CD4-positive, alpha-beta T cell treated with Interleukin-6 at 100 ng/mL for 8 hours (primary cell): ENCODE results near the gene TPSG1.
"Not testable (repeated sequence)": the region's sequence is repeated elsewhere in the genome, so short reads cannot be mapped to it uniquely, and the experiment has no call there.

Source experiments
- DNase-seq: peaks from one replicate; pipeline ENCODE4 v3.0.0-alpha.2; 2020; ENCODE audit warnings: mixed read lengths, low spot score

The TPSG1 gene

DNA sequence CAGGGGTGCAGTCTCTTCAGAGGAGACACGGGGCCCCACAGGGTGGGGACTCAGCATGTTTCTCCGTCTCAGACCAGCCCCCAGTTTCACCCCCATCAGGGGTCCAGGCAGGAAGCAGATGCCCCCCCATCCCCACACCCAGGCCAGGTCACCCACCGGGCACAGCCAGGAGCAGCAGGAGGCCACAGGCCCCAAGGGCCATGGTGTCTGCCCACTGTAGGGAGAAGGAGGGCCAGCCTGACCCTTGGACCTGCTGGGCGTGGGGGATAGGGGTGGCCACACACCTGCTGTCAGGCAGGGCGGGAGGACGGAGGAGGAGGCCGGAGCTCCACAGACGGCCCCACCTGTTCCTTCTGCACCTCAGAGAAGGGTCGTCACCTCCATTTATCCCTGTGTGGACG lies at the start of gene TPSG1:
TPSG1 (minus strand) TSS at position 218 of the 401 bp plus-strand sequence; CDS start at position 202, 16 bp downstream.
- no peak for DNase-seq

DNA sequence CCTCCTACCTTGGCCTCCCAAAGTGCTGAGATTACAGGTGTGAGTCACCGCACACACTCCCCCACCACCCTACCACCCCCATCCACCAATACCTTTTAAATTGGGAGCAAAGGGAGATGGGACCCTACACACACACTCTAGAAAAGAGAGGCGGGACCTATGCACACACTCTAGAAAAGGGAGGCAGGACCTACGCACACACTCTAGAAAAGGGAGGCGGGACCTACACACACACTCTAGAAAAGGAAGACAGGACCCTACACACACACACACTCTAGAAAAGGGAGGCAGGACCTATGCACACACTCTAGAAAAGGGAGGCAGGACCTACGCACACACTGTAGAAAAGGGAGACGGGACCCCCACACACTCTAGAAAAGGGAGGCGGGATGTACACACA lies 49.7 kb upstream of the TPSG1 start:
- DNase-seq, result no peak

DNA sequence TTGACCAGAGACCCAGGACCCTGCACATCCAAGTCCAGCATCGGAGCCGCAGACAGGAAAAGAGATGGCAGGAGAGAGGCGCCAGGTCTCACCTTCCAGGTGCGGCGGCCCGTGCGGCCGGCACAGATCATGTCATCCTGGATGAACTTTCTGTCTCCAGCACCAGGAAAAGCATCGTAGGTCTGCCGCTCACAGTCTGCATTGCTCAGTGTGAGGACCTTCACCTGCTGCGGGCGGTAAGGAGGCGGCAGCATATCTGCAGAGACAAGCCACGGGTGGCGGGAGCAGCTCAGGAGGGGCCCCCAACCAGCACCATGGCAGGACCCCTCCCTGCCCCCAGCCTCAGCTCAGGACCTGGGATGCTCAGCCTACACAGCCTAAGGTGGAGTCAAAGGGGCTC lies 48.7 kb upstream of the TPSG1 start:
- DNase-seq, result no peak

DNA sequence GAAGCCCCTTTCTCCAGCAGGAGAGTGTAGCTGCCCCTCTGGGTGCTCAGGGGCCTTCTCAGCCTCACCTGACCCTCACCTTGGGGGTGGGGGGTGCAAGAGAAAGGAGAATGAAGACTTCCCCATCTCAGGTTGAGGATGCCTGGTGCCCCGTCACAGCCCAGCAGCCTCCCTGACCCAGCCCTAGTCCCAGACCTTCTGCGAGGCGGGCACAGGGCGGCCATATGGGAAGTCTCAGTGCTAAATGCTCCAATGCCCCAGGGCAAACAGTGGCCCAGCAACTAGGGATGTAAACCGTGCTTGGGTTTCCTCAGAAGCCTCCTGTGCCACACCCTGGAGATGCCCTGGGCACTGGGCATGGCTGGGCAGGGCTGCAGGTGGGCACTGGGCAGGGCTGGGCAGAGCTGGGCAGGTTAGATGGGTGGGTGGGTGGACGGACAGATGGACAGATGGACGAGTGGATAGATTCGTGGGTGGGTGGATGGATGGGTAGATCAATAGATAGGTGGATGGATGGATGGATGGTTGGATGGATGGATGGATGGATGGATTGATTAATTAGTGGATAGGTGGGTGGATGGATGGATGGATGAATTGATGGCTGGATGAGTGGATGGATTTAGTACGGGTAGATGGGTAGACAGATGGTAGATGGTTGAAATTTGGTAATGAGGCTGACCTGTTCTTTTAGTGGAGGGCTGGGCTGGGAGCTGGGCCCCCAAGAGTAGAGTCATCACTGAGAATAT lies 47.6 kb upstream of the TPSG1 start:
- DNase-seq, result no peak

GRCh38 chr16:1271724-1272413 lies 46.8 kb upstream of the TPSG1 start:
- not testable (repeated sequence) for DNase-seq

DNA sequence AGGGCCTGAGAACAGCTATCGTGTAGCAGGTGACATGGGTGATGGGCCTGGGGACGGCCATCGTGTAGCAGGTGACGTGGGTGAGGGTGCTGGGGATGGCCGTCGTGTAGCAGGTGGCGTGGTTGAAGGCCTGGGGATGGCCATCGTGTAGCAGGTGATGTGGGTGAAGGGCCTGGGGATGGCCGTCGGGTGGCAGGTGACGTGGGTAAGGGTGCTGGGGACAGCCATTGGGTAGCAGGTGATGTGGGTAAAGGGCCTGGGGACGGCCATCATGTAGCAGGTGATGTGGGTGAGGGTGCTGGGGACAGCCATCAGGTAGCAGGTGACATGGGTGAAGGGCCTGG lies 46.3 kb upstream of the TPSG1 start:
- no peak for DNase-seq

DNA sequence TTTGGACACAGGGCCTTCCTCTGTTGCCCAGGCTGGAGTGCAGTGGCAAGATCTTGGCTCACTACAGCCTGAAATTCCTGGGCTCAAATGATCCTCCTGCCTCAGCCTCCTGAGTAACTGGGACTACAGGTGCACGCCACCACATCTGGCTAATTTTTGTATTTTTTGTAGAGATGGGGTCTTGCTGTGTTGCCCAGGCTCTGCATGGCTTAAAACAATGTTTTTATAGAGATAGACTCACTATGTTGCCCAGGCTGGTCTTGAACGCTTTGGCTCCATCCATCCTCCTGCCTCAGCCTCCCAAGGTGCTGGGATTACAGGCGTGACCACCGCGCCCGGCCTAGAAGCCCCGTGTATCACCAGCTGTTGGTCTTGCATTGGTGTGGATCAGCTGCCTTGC lies 44.4 kb upstream of the TPSG1 start:
- DNase-seq, result not testable (repeated sequence)

DNA sequence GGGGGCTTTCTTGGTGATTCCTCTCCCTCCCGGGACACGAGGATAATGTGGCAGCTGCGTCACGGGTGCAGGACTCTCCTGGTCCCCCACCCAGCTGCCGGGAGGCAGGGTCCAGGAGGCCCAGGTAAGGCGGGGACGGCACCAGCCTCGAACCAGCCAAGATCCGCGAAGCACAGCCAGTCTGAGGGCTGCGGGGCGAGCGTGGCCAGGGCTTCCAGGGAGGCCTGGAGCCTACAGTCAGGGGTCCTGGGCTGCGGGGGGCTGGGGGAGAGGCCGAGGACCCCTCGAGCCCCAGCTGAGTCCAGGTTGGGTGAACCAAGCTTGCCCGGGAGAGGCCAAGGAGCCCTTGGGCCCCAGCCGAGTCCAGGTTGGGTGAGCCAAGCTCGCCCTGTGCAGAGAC lies 40.8 kb upstream of the TPSG1 start:
- no peak for DNase-seq

DNA sequence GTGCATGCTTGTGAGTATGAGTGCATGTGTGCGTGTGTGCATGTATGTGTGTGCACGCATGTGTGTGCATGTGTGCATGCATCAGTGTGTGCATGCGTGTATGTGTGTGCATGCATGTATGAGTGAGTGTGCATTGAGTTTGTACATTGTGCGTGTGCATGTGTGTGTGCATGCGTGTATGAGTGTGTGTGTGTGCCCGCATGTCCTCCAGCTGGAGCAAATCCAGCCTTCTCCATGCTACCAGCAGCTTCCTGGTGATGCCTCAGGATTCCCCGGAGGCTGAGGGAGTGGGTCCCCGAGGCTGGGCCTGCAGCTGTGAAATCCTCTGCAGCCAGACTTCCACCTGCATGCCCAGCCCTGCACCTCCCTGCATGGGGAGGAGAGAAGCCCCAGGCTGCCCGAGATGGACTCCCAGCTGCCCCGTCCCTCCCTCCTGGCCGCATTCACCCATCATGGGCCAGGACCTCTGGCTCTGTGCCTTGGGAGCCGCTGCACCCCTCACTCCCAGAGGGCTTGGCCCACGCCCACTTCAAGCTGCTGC lies 40.1 kb upstream of the TPSG1 start:
- DNase-seq, result no peak

- DNase-seq, result no peak
Observed at GRCh38 chr16:1264345-1265089, 39.4 kb upstream of the TPSG1 start.

DNA sequence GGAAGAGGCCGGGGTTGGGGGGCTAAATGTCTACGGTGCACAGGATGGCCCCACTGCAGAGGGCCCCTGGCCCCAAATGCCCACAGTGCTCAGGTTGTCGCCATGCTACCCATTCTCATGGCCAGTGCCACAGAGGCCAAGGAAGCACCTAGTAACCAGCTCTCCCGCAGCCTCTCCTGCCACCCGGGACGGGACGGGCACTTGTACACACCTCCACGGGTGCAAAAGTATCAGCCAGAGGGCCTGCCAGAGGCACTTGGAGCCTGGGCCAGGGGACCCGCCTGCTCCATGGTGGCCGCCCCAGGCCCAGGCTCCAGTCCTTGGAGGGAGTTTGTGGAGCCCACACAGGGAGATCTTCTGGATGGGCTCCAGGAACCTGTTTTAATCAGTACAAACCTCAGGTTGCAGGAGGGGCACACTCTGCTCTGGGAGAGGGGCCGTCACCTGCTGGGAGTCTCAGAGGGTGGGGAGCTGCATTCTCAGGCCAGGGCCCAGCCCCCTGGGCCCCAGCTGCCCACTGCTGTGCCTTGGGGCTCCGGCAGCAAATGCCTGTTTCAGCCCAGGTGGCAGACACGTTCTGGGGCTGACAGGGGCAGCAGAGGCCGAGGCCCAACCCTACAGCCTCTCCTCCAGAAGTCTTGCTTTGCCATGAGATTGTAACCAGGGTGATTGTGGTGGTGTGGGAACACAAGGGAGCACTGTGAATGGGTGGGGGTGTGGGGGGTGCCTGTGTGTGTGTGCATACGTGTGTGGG lies 38.7 kb upstream of the TPSG1 start:
- DNase-seq, result no peak

- no peak for DNase-seq
Observed at GRCh38 chr16:1262846-1263221, 37.8 kb upstream of the TPSG1 start.

DNA sequence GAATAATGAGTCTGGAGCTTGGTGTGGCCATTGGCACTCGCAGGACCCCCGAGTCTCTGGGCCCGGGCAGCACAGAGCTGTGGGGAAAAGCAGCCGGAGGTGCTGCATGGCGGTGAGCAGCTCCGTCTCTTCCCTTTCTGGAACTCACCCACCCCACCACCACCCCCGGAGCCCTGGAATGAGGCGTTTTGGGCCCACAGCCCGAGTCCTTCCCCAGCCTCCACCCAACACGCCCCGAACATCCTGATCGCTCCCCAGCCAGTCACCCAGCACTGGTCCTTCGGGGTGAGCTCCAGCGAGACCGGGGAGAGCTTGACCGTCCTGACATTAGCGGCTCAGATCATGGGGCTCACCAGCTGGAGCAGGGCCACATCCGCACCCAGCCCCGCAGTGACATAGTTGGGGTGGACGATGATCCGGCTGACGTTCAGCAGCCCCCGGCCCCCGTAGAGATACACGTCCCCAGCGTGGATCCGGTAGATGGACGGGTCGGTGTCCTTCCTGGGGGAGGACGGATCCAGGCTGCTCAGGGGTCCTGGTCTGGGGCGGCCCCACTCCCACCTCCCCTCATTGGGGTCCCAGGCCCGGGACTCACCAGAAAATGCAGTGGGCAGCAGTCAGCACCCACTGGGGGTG lies 37.3 kb upstream of the TPSG1 start:
- DNase-seq, result no peak

DNA sequence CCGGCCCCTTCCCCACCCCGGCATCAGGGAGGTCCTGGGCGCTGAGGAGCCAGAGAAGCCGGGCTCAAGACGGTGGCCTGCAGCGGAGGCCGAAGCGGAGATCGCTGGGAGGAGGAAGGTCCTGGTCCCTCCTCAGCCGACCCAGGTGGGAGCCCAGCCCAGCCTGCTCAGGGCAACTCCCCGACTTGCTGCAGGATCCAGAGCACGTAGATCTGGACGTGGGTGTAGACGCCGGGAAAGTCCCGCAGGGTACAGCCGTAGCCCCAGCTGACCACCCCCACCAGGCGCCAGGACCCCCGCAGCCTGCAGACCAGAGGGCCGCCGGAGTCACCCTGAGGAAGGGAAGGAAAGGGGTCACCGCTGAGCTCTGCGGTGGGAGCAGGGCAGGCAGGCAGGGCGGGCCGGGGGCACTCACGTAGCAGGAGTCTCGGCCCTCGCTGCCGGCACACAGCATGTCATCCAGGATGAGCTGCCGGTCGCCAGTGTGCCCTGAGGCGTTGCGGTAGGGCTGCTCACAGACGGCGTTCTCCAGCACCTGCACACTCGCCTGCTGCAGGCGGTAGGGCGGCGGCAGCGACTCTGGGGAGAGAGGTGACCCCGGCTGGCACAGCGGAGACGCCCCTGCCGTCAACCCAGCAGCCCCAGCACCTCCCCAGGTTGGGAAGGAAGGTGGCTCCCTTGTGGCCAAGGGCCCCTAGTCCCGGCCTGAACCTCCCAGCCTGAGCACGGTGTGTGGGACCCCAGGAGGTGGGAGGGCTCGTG lies 36.2 kb upstream of the TPSG1 start:
- no peak for DNase-seq

- DNase-seq, result no peak
Observed at GRCh38 chr16:1260101-1260680, 35.1 kb upstream of the TPSG1 start.

DNA sequence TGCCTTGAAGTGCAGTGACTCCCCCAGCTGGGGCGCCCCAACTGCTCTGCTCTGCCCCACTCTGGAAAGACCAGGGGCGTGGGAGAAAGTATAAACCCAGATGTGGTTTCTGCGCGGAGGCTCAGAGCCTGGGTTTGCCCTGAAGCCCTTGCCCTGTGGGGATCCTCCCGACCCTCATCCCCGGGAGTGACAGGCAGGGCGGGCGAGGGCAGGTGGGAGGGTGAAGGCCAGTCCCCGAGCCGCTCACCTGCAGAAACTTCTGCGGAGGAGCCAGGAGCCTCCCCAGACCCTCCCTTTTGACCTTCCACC lies 34.6 kb upstream of the TPSG1 start:
- DNase-seq, result no peak

DNA sequence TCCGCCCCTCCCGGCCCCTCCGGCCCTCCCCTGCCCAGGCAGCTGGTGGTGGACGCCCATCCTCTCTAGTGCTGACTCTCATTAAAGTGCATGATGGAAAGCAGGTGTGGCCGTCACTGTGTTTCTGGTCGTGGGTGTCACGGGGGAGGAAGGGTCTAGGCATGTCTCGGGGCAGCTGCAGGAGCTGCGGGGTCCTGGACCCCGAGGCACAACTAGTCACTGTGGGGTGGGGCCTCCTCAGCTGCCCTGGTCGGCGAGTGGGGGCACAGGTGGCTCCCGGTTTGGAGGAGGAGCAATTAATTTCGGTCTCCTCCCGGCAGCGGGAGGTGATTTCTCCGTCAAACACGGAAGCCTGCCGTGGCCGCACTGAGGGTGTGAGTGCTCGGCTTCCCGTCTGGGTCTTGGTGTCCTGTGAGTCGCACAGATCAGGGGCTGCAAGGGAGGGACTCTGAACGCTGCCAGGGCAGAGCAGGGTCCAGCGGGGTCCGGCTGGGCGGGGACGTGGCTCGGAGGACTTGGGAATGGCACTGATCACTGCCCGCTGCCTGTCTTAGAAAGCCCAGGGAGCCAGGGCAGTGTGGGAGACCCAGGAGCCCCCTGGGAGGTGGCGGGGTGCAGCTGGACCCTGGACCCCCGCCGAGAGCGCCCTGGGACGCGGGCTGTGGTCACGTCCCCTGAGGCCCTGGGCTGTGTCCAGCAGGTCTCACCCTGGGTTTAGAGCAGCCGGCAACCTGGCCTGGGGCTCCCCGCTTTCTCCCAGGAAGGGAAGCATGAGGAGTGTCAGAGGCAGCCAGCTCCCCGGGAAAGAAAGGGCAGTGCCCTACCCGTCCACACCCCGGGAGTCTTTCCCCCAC lies 34.1 kb upstream of the TPSG1 start:
- no peak for DNase-seq

DNA sequence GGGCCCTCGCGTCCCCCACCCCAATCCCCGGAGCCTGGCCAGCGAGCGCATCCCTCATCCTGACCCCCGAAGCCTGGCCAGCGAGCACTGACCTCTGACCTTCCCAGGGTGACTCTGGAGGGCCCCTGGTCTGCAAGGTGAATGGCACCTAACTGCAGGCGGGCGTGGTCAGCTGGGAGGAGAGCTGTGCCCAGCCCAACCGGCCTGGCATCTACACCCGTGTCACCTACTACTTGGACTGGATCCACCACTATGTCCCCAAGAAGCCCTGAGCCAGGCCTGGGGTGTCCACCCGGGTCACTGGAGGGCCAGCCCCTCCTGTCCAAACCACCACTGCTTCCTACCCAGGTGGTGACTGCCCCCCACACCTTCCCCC lies 33.1 kb upstream of the TPSG1 start:
- no peak for DNase-seq

GRCh38 chr16:1257561-1258224 lies 32.6 kb upstream of the TPSG1 start:
- DNase-seq, result no peak
